Ascending aorta (tissue), 2 donors: ENCODE data around the gene GSTM1. TPM values are rescaled to one million over a fixed set of nuclear protein-coding genes. Genes with fewer than 3 reads are reported as not detected.

Source experiments
- DNase-seq, 2 donors: peaks; one replicate each; pipeline ENCODE4 v3.0.0-alpha.2; 2019; ENCODE audit warnings: low spot score in 2 of 2
- H3K27ac ChIP-seq, 2 donors: fragments of 200-600 bp; sonication (generic); one replicate each; pipeline ENCODE4 v1.5.1; 2016 to 2017; ENCODE audit warnings: mild to moderate bottlenecking in 1 of 2
- H3K27me3 ChIP-seq: fragments of 200-600 bp; sonication (generic); one replicate; pipeline ENCODE4 v1.5.1; 2017
- H3K36me3 ChIP-seq, 2 donors: fragments of 200-600 bp; sonication (generic); one replicate each; pipeline ENCODE4 v1.5.1; 2016
- H3K4me1 ChIP-seq, 2 donors: fragments of 200-600 bp; sonication (generic); one replicate each; pipeline ENCODE4 v1.5.1; 2016 to 2017; ENCODE audit warnings: mild to moderate bottlenecking in 1 of 2
- H3K4me3 ChIP-seq, 2 donors: fragments of 200-600 bp; sonication (generic); one replicate each; pipeline ENCODE4 v1.5.1; 2016 to 2017; ENCODE audit warnings: mild to moderate bottlenecking in 1 of 2
- H3K9me3 ChIP-seq, 2 donors: fragments of 200-600 bp; sonication (generic); one replicate each; pipeline ENCODE4 v1.5.1; 2016
- intact Hi-C: fragments of 100-400 bp; cut with DNase I; formaldehyde crosslinking; loops from one replicate; pipeline ENCODE4 v1.15.1; 2023
- total RNA-seq: library from RNA; depleted of rRNA; stranded (reverse); fragments of >200 nt; gene quantifications from one replicate; pipeline ENCODE4 v1.1.0, GENCODE V29; 2016
- TF ChIP-seq, protein P1 (sequence below), 3 experiments: fragments of 200-600 bp in 2 of 3; fragments of 450-650 bp in 1 of 3; sonication (generic) in 2 of 3; IDR thresholded peaks; one replicate each; pipeline ENCODE4 v1.5.1; 2016 to 2019; ENCODE audit warnings: antibody characterized with exemption in 3 of 3, mild to moderate bottlenecking in 1 of 3, moderate library complexity in 1 of 3

Gene GSTM1
- total RNA-seq, 1 donor from 2014 or later = 89.4 TPM

GRCh38 chr1:109716121-109716520 is 28.5 kb downstream of the GSTM1 start:
- Histone ChIP-seq H3K4me1 (no peaks in the 10 kb centered on the region), H3K9me3 (no peaks in the 10 kb centered on the region), H3K27me3 (no peaks in the 10 kb centered on the region), H3K4me3 (no peak overlapping the region), H3K27ac (no peak overlapping the region), H3K36me3 (no peaks in the 10 kb centered on the region)
- intact Hi-C loops = loop anchor here (5.0 kb wide), 1 partner anchor 36 kb away; no protein-coding TSS in a partner anchor
- TF ChIP-seq, protein P1, sequence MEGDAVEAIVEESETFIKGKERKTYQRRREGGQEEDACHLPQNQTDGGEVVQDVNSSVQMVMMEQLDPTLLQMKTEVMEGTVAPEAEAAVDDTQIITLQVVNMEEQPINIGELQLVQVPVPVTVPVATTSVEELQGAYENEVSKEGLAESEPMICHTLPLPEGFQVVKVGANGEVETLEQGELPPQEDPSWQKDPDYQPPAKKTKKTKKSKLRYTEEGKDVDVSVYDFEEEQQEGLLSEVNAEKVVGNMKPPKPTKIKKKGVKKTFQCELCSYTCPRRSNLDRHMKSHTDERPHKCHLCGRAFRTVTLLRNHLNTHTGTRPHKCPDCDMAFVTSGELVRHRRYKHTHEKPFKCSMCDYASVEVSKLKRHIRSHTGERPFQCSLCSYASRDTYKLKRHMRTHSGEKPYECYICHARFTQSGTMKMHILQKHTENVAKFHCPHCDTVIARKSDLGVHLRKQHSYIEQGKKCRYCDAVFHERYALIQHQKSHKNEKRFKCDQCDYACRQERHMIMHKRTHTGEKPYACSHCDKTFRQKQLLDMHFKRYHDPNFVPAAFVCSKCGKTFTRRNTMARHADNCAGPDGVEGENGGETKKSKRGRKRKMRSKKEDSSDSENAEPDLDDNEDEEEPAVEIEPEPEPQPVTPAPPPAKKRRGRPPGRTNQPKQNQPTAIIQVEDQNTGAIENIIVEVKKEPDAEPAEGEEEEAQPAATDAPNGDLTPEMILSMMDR (IDR thresholded peaks at IDR 0.05) = no peak
- DNase-seq = no peak

- no peaks in the 10 kb centered on the region for H3K9me3 ChIP-seq
- intact Hi-C loops = loop anchor here (5.0 kb wide), 1 partner anchor 36 kb away; no protein-coding TSS in a partner anchor
- DNase-seq = no peak
- H3K4me3 ChIP-seq = no peak overlapping the region
- no peak overlapping the region for H3K27ac ChIP-seq
- no peaks in the 10 kb centered on the region for H3K4me1 ChIP-seq
- TF ChIP-seq, protein P1 (IDR thresholded peaks at IDR 0.05) = no peak
- no peaks in the 10 kb centered on the region for H3K36me3 ChIP-seq
- H3K27me3 ChIP-seq = no peaks in the 10 kb centered on the region
These were observed 29.0 kb downstream of the GSTM1 start for GRCh38 chr1:109716570-109717090.

DNA sequence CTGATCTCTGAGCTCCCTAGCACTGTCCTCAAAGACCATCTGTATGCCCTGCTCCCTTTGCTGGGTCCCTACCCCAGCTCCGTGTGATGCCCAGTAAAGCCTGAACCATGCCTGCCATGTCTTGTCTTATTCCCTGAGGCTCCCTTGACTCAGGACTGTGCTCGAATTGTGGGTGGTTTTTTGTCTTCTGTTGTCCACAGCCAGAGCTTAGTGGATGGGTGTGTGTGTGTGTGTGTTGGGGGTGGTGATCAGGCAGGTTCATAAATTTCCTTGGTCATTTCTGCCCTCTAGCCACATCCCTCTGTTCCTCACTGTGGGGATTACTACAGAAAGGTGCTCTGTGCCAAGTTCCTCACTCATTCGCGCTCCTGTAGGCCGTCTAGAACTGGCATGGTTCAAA is 30.1 kb downstream of the GSTM1 start:
- no peak overlapping the region for H3K27ac ChIP-seq
- H3K36me3 ChIP-seq = no peaks in the 10 kb centered on the region
- no peak overlapping the region for H3K4me3 ChIP-seq
- TF ChIP-seq, protein P1 (IDR thresholded peaks at IDR 0.05) = no peak
- no peaks in the 10 kb centered on the region for H3K4me1 ChIP-seq
- intact Hi-C loops = loop anchor here (5.0 kb wide), 1 partner anchor 35 kb away; no protein-coding TSS in a partner anchor
- H3K27me3 ChIP-seq = no peaks in the 10 kb centered on the region
- DNase-seq = no peak
- H3K9me3 ChIP-seq = no peaks in the 10 kb centered on the region

- no peaks in the 10 kb centered on the region for H3K4me1 ChIP-seq
- TF ChIP-seq, protein P1 (IDR thresholded peaks at IDR 0.05) = no peak
- DNase-seq = no peak
- intact Hi-C loops = loop anchor here (5.0 kb wide), 1 partner anchor 34 kb away; no protein-coding TSS in a partner anchor
- H3K36me3 ChIP-seq = no peaks in the 10 kb centered on the region
- no peak overlapping the region for H3K27ac ChIP-seq
- H3K27me3 ChIP-seq = no peaks in the 10 kb centered on the region
- no peak overlapping the region for H3K4me3 ChIP-seq
- H3K9me3 ChIP-seq = no peaks in the 10 kb centered on the region
These were observed 30.9 kb downstream of the GSTM1 start for GRCh38 chr1:109718495-109718894.

DNA sequence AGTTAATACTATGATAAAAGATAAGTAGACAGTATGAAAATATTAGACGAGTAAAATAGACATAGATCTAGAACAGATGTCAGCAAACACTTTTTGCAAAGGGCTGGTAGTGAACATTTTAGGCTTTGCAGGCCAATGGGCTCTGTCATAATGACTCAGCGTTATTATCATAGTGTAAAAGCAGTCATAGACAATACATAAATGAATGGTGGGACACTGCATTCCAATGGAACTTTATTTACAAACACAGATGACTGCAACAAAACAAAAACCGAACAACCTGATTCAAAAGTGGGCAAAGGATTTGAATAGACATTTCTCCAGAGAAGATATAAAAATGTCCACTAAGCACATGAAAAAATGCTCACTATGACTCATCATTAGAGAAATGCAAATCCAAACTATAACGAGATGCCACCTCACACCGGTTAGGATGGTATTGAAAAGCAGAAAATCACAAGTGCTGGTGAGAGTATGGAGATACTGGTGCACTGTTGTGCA is 31.8 kb downstream of the GSTM1 start:
- Histone ChIP-seq H3K4me3 (no peak overlapping the region), H3K36me3 (no peaks in the 10 kb centered on the region), H3K9me3 (no peaks in the 10 kb centered on the region), H3K27me3 (no peaks in the 10 kb centered on the region), H3K27ac (no peak overlapping the region), H3K4me1 (no peaks in the 10 kb centered on the region)
- TF ChIP-seq, protein P1 (IDR thresholded peaks at IDR 0.05) = no peak
- no peak for DNase-seq
- intact Hi-C loops = loop anchor here (5.0 kb wide), 1 partner anchor 33 kb away; no protein-coding TSS in a partner anchor
